Frontal cortex (tissue), 4 donors: ENCODE measurements around the gene NFATC1. TPM values are rescaled to one million over a fixed set of nuclear protein-coding genes. Genes with fewer than 3 reads are reported as not detected.
A peak's percentile ranks its signal among the peaks of the same experiment; 100 is the strongest.

Experiments
- DNase-seq, 2 donors: peaks; one replicate each; pipeline ENCODE4 v3.0.0; 2012; ENCODE audit warnings: low spot score in 2 of 2
- FAIRE-seq: peaks from 2 replicates; lab custom pipeline; 2012; peaks lifted over from hg19 to GRCh38; lab: Jason Lieb, UNC
- total RNA-seq: library from RNA; depleted of rRNA; stranded (reverse); fragments of >200 nt; gene quantifications from one replicate; pipeline ENCODE4 v1.2.3, GENCODE V29; 2014
- donor health status: control.
- donor health status: control.
- donor health status: control.

The NFATC1 gene
- total RNA-seq, 1 donor from 2014 or later: 0.41 TPM

- FAIRE-seq: no peak
These were observed 9.2 kb upstream of the NFATC1 start for GRCh38 chr18:79386547-79386946.

GRCh38 chr18:79387214-79387613, 8.5 kb upstream of the NFATC1 start:
- DNase-seq (no peak), FAIRE-seq (no peak)

More at GRCh38 chr18:79386547-79386946, 9.2 kb upstream of the NFATC1 start:
- no peak for DNase-seq

- FAIRE-seq (no peak), DNase-seq (no peak)
These were observed 8.1 kb upstream of the NFATC1 start for GRCh38 chr18:79387615-79388014.

- DNase-seq: no peak
- FAIRE-seq: no peak
These were observed 7.7 kb upstream of the NFATC1 start for GRCh38 chr18:79388043-79388442.

GRCh38 chr18:79389689-79390088, 6.0 kb upstream of the NFATC1 start:
- FAIRE-seq (no peak), DNase-seq (no peak)

GRCh38 chr18:79392226-79392625, 3.5 kb upstream of the NFATC1 start:
- no peak for DNase-seq
- FAIRE-seq: no peak

GRCh38 chr18:79393181-79393634, 2.5 kb upstream of the NFATC1 start:
- DNase-seq: no peak
- FAIRE-seq: no peak

- DNase-seq (peak; percentile 86 to 91), FAIRE-seq (no peak)
These were observed 1.8 kb upstream of the NFATC1 start for GRCh38 chr18:79393635-79394533.

GRCh38 chr18:79394534-79395307, 1.0 kb upstream of the NFATC1 start:
- no peak for DNase-seq

GRCh38 chr18:79395308-79395640, 456 bp upstream of the NFATC1 start:
- no peak for FAIRE-seq
- DNase-seq: no peak

More at GRCh38 chr18:79394534-79395307, 1.0 kb upstream of the NFATC1 start:
- FAIRE-seq: no peak

- peak; percentile 62 to 69 for DNase-seq
- no peak for FAIRE-seq
These were observed 909 bp downstream of the NFATC1 start for GRCh38 chr18:79396431-79397246.

GRCh38 chr18:79397247-79397829, 1.6 kb downstream of the NFATC1 start:
- DNase-seq: no peak

GRCh38 chr18:79397830-79398761, 2.4 kb downstream of the NFATC1 start:
- DNase-seq: no peak
- no peak for FAIRE-seq

More at GRCh38 chr18:79397247-79397829, 1.6 kb downstream of the NFATC1 start:
- FAIRE-seq: no peak

GRCh38 chr18:79399275-79400081, 3.7 kb downstream of the NFATC1 start:
- FAIRE-seq (no peak), DNase-seq (no peak)

GRCh38 chr18:79400091-79400590, 4.4 kb downstream of the NFATC1 start:
- FAIRE-seq: no peak
- peak; percentile 70 to 71 for DNase-seq

GRCh38 chr18:79400591-79401381, 5.1 kb downstream of the NFATC1 start:
- DNase-seq (no peak), FAIRE-seq (no peak)
